ENCODE measurements around the gene GALC. TPM values are rescaled to one million over a fixed set of nuclear protein-coding genes. Genes with fewer than 3 reads are reported as not detected.
A peak's percentile ranks its signal among the peaks of the same experiment; 100 is the strongest.

The GALC gene
- total and polyA plus RNA-seq, 5 experiments from 2014 or later: 8.1 to 24.4 (median 18.7) TPM

DNA sequence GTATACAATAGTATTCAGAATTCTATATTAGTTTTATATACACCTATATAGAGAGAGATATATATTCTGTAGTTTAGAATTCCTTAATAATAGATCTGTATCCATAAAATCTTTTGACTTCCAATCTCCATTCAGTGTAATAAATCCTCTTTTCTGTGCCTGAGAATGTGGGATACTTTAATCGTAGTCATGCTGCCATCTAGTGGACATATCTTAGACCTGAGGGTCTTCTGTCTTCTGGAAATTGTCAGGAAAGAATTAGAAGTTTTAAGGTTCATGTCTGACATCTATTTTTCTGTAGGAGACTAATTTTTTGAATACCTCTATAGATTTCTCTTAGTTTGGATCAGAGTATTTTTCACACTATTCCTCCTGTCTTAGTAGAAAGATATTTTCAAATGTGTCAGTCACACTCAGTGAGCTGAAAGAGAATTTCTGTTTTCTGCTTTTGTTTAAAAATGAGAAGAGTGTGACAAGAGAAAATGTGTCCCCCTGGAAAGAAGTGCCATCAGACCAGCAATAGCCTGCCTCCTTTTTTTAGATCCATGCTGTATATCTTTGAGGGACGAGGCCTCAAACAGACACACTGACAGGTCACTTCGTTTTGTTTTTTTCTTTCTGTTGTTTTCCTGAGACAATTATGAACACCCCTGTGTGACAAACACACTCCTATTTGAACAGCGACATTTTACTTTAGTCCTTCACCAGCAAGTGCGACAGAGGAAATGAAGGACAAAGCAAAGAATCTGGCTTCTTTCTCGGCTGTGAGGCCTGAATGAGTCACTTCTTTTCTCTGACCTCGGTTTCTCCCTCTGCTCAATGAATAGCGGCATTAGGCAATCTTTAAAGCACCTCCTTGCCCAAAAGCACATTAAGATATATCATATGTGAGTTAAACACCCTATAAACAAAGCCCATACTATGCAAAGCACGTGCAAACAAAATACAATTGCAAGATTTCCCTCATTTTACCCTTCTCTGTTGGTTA is 96.3 kb downstream of the GALC start:
- DNase-seq (peak in 3 of 10 donors; percentile 15 to 25 (median 19)), ATAC-seq (no peak)
- no peaks in the 10 kb centered on the region for H3K9me3 Mint-ChIP-seq
- no peaks in the 10 kb centered on the region for H3K4me1 Mint-ChIP-seq
- H3K4me3 Mint-ChIP-seq: no peak overlapping the region
- peaks cover 6 to 17% (median 9%) of the 10 kb centered on the region in 5 donors for H3K27me3 Mint-ChIP-seq
- no peaks in the 10 kb centered on the region for H3K36me3 Mint-ChIP-seq
- POLR2A ChIA-PET: no interaction called here
- no peak overlapping the region for H3K27ac Mint-ChIP-seq

DNA sequence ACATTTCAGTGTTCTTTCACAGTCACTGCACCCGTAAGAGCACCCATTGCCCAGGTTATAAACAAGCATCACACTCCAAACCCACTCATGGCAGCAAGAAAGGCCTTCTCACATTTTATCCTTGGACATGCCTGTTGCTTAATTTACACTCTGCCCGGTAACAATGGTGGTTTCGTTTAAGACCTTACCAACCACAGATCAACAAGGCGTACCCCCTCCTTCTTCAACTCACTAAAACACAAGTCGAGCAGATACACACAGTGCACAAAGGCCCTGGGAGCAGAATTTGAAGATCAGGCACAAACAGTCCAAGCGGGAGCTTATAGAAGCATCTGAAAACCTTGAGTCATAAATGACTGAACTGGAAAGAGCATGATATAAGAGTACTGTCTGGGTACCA is 98.1 kb downstream of the GALC start:
- Mint-ChIP-seq H3K27me3 (peaks cover 6 to 17% (median 9%) of the 10 kb centered on the region in 5 donors), H3K36me3 (no peaks in the 10 kb centered on the region), H3K4me1 (no peaks in the 10 kb centered on the region), H3K27ac (no peak overlapping the region), H3K9me3 (no peaks in the 10 kb centered on the region), H3K4me3 (no peak overlapping the region)
- no peak for ATAC-seq
- DNase-seq: no peak
- POLR2A ChIA-PET: no interaction called here

DNA sequence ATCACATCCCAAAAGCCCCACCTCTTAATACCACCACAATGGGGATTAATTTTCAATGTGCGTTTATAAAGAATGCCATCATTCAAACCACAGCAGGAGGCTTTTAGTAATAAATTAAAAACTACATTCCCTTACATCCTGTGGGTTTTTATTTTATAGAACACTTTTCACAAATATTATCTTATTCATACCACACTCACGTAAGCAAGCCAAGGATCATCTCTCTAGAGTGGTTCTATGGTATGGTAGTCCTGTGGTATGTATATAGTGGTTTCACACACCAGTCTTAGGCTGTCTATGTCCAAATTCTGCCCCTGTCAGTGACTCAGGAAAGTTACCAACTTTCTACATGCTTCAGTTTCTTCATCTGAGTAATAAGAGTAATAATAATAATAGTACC is 100.2 kb downstream of the GALC start:
- Mint-ChIP-seq H3K9me3 (peaks cover 0 to 3% (median 0%) of the 10 kb centered on the region in 9 donors), H3K27me3 (peaks cover 10 to 26% (median 17%) of the 10 kb centered on the region in 5 donors), H3K4me1 (no peaks in the 10 kb centered on the region), H3K4me3 (no peak overlapping the region), H3K36me3 (no peaks in the 10 kb centered on the region), H3K27ac (no peak overlapping the region)
- no peak for ATAC-seq
- no peak for DNase-seq
- POLR2A ChIA-PET: no interaction called here

DNA sequence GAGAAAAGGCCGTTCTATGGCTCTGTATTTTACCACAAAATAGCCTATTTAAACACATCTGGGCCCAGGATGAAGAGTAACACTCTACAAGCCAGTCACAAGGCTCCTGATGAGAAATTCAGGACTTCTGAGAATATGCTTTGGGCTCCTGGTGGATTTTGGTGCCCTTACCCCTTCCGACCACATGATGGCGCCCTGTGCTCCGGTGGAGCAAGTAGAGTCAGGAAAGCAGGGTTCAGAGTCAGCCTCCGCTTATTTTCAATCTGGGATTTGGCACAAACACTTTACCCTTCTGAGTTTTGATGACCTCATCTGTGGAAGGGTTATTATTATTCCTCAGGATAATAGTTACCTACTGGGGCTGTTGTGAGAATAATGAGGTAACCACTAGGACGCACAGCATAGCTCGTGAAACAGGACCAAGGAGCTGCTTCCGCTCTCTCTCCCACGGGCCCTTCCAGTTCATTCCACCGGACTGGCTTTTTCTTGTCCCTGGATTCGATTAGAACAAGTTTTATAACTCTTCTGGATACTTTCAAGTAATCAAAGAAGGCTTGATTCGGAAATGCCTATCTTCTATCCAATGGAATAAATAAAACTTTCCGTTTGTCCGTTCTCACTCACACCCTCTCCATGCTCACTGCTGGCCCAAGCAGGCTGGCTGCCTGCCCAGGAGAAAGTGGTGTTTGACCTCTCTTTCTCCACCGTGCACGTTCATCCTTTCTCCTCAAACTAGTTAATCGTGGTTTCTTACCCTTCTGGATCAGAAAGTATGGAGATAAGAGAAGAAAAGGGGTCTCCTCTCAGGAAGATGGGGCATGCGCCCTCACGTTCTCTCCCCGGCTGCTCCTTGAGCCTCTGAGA is 104.6 kb downstream of the GALC start:
- H3K9me3 Mint-ChIP-seq: peaks cover 0 to 3% (median 0%) of the 10 kb centered on the region in 9 donors
- peaks cover 10 to 28% (median 26%) of the 10 kb centered on the region in 5 donors for H3K27me3 Mint-ChIP-seq
- no peak for ATAC-seq
- H3K27ac Mint-ChIP-seq: no peak overlapping the region
- no peak overlapping the region for H3K4me3 Mint-ChIP-seq
- POLR2A ChIA-PET: no interaction called here
- no peaks in the 10 kb centered on the region for H3K36me3 Mint-ChIP-seq
- H3K4me1 Mint-ChIP-seq: no peaks in the 10 kb centered on the region
- DNase-seq: peak in 1 of 10 donors; percentile 2

DNA sequence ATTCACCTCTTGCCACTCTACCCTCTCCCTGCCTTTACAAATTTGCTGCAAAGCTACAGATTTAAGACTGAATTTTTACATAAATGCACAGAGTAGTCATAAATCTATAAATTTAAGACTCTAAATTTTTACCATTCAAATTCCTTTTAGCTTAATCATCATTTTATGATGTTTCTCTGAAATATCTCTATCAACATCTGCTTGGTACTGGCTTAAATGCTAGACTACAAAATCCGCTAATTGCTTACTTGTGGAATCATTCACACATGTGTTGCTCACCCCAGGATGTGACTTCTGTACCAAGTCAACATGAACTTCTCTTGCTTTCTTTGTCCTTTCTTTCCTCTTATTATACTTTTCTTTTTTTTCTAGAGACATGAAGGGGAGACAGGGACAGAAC is 109.2 kb downstream of the GALC start:
- no peaks in the 10 kb centered on the region for H3K36me3 Mint-ChIP-seq
- H3K4me1 Mint-ChIP-seq: no peaks in the 10 kb centered on the region
- peaks cover 0 to 10% (median 0%) of the 10 kb centered on the region in 9 donors for H3K9me3 Mint-ChIP-seq
- POLR2A ChIA-PET: no interaction called here
- DNase-seq (no peak), ATAC-seq (no peak)
- H3K27me3 Mint-ChIP-seq: peaks cover 18 to 47% (median 34%) of the 10 kb centered on the region in 5 donors
- H3K4me3 Mint-ChIP-seq: no peak overlapping the region
- H3K27ac Mint-ChIP-seq: no peak overlapping the region

Other genes with a start within 250 kb of the GALC start
- 10 to 100 TPM; 11.4 TPM for gene GPR65, start 12.0 kb upstream of the GALC start, total RNA-seq
- gene GPR65, start 12.0 kb upstream of the GALC start, polyA plus RNA-seq: 10 to 100 TPM; 12.0 to 27.3 (median 14.9) TPM